Aorta (tissue), 5 donors: ENCODE results near the gene IQSEC1. TPM values are rescaled to one million over a fixed set of nuclear protein-coding genes. Genes with fewer than 3 reads are reported as not detected.

Experiments used
- ATAC-seq: fragments of 200-7000 bp; cut with Tn5 transposase; one replicate; pipeline ENCODE4 v1.9.1; 2022; ENCODE audit warnings: moderate library complexity; ENCODE audit not compliant: low FRiP score
- DNase-seq, 2 donors: peaks; one replicate each; pipeline ENCODE4 v3.0.0-alpha.2; 2020
- H3K27ac ChIP-seq, 2 donors: one replicate each; pipeline ENCODE4 v1.5.1; 2013; ENCODE audit warnings: low read length in 2 of 2, mild to moderate bottlenecking in 2 of 2, moderate library complexity in 2 of 2, control low read depth in 1 of 2, inconsistent platforms in 1 of 2, low read depth in 1 of 2
- H3K27me3 ChIP-seq, 2 donors: one replicate each; pipeline ENCODE4 v1.6.1; 2013; ENCODE audit warnings: control low read depth in 1 of 2, low read length in 1 of 2, mild to moderate bottlenecking in 1 of 2, moderate library complexity in 1 of 2; ENCODE audit not compliant: insufficient read depth in 2 of 2, control insufficient read depth in 1 of 2
- H3K36me3 ChIP-seq, 2 donors: one replicate each; pipeline ENCODE4 v1.6.1; 2013; ENCODE audit warnings: control low read depth in 1 of 2, low read length in 1 of 2, mild to moderate bottlenecking in 1 of 2; ENCODE audit not compliant: insufficient read depth in 2 of 2, control insufficient read depth in 1 of 2
- H3K4me1 ChIP-seq, 2 donors: one replicate each; pipeline ENCODE4 v1.6.1; 2013; ENCODE audit warnings: low read length in 2 of 2, control low read depth in 1 of 2, mild to moderate bottlenecking in 1 of 2, moderate library complexity in 1 of 2; ENCODE audit not compliant: insufficient read depth in 2 of 2, control insufficient read depth in 1 of 2
- H3K4me3 ChIP-seq, 2 donors: one replicate each; pipeline ENCODE4 v1.5.1; 2013; ENCODE audit warnings: low read length in 2 of 2, control low read depth in 1 of 2, mild to moderate bottlenecking in 1 of 2
- H3K9me3 ChIP-seq: one replicate; pipeline ENCODE4 v1.6.1; 2013; ENCODE audit warnings: mild to moderate bottlenecking, low read length; ENCODE audit not compliant: control insufficient read depth
- WGBS, 2 donors: extraction: QIAGEN DNeasy Blood & Tissue Kit; methylation state at CpG; one replicate each; pipeline ENCODE4 v1.1.7; 2013; 5-methylcytosine and 5-hydroxymethylcytosine counted together
- intact Hi-C, 2 donors: fragments of 100-400 bp; cut with DNase I; formaldehyde crosslinking; loops; one replicate each; pipeline versions ENCODE4 v1.14.2 to v1.15.0; 2022
- polyA plus RNA-seq, 2 donors: library from polyadenylated mRNA; stranded (reverse); fragments of 200-250 nt; gene quantifications; one replicate each; pipeline ENCODE4 v1.2.3, GENCODE V29; 2013
- total RNA-seq, 2 donors: library from RNA; stranded (reverse); fragmentation: NEBNext Ultra II Directional; extraction: Animal tissue kit (Norgen Biotek cat#: 25700); gene quantifications; one replicate each; pipeline ENCODE4 v1.2.1, GENCODE V29; 2021
- donor health status: healthy with polysubstance abuse.
- donor health status: Bipolar disorder and iron deficiency.
- donor health status: DM: no; HTN: no; CAD: no.
- donor health status: DM: no; HTN: no; CAD: no.
- donor health status: DM: yes; HTN: yes; CAD: no.

IQSEC1 gene
- total and polyA plus RNA-seq, 4 donors, result 12.6 to 84.7 (median 49.9) TPM

GRCh38 chr3:13069495-13069894 lies 3.7 kb downstream of the IQSEC1 start:
- Histone ChIP-seq H3K27me3 (no peaks in the 10 kb centered on the region), H3K36me3 (no peaks in the 10 kb centered on the region), H3K4me3 (no peak overlapping the region), H3K27ac (no peak overlapping the region), H3K9me3 (no peaks in the 10 kb centered on the region), H3K4me1 (no peaks in the 10 kb centered on the region)
- intact Hi-C loops, result no loop called here
- DNase-seq (no peak), ATAC-seq (no peak)
- 94 to 95% methylated on average over 4 of the region's 4 CpGs for WGBS, 2 donors

DNA sequence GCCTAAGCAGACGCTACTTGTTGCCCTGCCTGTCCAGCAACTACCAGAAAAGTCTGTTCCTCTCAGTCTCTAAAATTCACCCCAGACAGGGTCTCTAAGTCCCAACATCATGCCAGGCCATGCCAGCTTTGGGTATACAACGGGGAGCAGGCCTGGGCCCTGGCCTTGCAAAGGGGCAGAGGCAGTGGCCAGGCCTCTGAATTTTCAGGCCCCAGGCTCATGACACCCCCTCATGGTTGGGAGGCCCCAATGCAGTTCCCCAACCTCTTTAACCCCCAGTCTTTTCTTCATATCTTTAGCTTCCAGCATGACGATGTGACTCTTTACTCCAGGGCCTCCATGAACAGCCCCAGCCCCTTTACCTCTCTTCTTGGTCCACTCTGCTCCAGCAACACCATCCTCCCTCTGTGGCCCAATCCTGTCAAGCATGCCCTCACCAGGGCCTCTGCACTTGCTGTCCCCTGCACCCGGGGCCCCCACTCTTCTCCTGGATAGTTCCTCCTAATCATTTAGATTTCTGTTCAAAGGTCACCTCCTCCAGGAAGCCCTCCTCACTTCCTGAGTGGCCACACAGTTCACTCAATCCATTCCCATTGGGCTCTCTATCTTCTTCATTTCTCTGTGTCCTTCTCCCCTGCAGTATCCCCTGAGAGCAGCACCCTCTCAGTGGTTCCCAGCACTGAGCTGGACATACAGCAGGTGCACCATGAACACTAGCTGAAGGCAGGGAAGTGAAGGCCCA lies 4.8 kb downstream of the IQSEC1 start:
- H3K27me3 ChIP-seq, result no peaks in the 10 kb centered on the region
- ATAC-seq (no peak), DNase-seq (no peak)
- H3K4me3 ChIP-seq, result no peak overlapping the region
- intact Hi-C loops, result no loop called here
- 72 to 84% methylated on average over 4 of the region's 4 CpGs for WGBS, 2 donors
- H3K9me3 ChIP-seq, result no peaks in the 10 kb centered on the region
- no peaks in the 10 kb centered on the region for H3K36me3 ChIP-seq
- H3K27ac ChIP-seq, result no peak overlapping the region
- no peaks in the 10 kb centered on the region for H3K4me1 ChIP-seq

DNA sequence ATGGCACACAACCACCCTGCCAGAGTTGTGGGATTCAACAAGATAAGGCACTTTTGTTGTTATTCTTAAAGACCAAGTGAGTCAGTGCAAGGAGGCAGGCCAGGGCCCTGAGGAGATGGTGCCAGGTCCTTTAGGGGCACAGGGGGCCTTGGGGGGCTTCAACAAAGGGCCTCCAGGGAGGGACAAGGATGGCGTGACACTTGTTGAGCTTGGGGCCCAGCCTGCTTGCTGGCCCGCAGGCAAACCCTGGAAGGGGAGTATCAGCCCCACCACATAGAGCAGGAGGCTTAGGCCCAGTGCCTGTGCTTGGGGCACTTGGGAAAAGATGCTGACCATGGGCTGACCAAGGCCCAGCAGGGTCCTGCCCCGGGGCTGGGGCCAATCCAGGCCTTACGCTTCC lies 5.5 kb downstream of the IQSEC1 start:
- H3K36me3 ChIP-seq, result no peaks in the 10 kb centered on the region
- ATAC-seq (no peak), DNase-seq (no peak)
- no peak overlapping the region for H3K27ac ChIP-seq
- no peak overlapping the region for H3K4me3 ChIP-seq
- intact Hi-C loops, result no loop called here
- WGBS, 2 donors, result 85 to 92% methylated on average over 4 of the region's 4 CpGs
- no peaks in the 10 kb centered on the region for H3K4me1 ChIP-seq
- H3K9me3 ChIP-seq, result no peaks in the 10 kb centered on the region
- H3K27me3 ChIP-seq, result no peaks in the 10 kb centered on the region

GRCh38 chr3:13066834-13067233 lies 6.4 kb downstream of the IQSEC1 start:
- Histone ChIP-seq H3K4me3 (no peak overlapping the region), H3K27ac (no peak overlapping the region), H3K27me3 (no peaks in the 10 kb centered on the region), H3K9me3 (no peaks in the 10 kb centered on the region), H3K36me3 (no peaks in the 10 kb centered on the region), H3K4me1 (no peaks in the 10 kb centered on the region)
- DNase-seq (no peak), ATAC-seq (no peak)
- intact Hi-C loops, result no loop called here
- WGBS, 2 donors, result 92 to 97% methylated on average over 4 of the region's 4 CpGs

GRCh38 chr3:13066236-13066635 lies 7.0 kb downstream of the IQSEC1 start:
- Histone ChIP-seq H3K36me3 (no peaks in the 10 kb centered on the region), H3K4me3 (no peak overlapping the region), H3K9me3 (no peaks in the 10 kb centered on the region), H3K27me3 (no peaks in the 10 kb centered on the region), H3K27ac (no peak overlapping the region), H3K4me1 (no peaks in the 10 kb centered on the region)
- intact Hi-C loops, result no loop called here
- ATAC-seq (no peak), DNase-seq (no peak)
- WGBS, 2 donors, result 94 to 97% methylated on average over 11 of the region's 11 CpGs

DNA sequence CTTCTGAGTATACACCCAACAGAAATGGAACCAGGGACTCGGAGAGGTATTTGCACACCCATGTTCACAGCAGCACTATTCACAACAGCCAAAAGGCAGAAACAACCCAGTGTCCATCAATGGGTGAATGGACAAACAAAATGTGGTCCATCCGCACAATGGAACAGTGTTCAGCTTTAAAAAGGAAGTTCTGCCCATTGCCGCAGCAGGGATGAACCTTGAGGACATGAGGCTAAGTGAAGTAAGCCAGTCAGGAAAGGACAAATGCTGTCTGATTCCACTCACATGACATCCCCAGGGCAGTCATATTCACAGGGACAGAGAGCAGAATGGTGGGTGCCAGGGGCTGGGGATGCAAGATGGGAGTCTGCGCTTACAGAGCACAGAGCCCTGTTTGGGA lies 7.5 kb downstream of the IQSEC1 start:
- Histone ChIP-seq H3K36me3 (no peaks in the 10 kb centered on the region), H3K4me3 (no peak overlapping the region), H3K4me1 (no peaks in the 10 kb centered on the region), H3K9me3 (no peaks in the 10 kb centered on the region), H3K27ac (no peak overlapping the region), H3K27me3 (no peaks in the 10 kb centered on the region)
- DNase-seq, result no peak
- WGBS, 2 donors, result 84 to 87% methylated on average over 4 of the region's 4 CpGs
- no peak for ATAC-seq
- intact Hi-C loops, result no loop called here

DNA sequence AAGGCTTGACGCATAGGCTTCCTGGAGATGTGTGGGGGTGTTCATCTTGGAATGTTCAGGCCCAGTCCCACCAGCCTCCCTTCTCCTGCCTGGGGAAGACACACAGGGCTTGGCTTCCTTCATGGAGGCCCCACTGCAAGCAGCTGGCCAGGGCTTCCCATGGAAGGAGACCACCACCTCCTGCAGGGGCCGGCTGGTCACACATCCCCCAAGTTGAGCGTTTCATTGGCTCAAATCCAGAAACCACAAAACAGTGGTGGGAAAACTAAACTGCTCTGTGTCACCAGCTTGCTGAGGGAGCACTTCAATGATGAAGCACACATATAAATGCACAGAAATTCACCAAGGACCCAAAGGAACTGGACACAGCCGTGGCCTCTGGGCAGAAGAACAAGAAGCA lies 8.3 kb downstream of the IQSEC1 start:
- no peaks in the 10 kb centered on the region for H3K27me3 ChIP-seq
- no peak overlapping the region for H3K27ac ChIP-seq
- H3K4me3 ChIP-seq, result no peak overlapping the region
- no peaks in the 10 kb centered on the region for H3K9me3 ChIP-seq
- H3K4me1 ChIP-seq, result no peaks in the 10 kb centered on the region
- intact Hi-C loops, result no loop called here
- no peaks in the 10 kb centered on the region for H3K36me3 ChIP-seq
- DNase-seq, result no peak
- no peak for ATAC-seq
- 63 to 71% methylated on average over 4 of the region's 4 CpGs for WGBS, 2 donors

GRCh38 chr3:13064159-13064868 lies 8.9 kb downstream of the IQSEC1 start:
- DNase-seq, result no peak
- H3K27me3 ChIP-seq, result no peaks in the 10 kb centered on the region
- no peak overlapping the region for H3K4me3 ChIP-seq
- no peaks in the 10 kb centered on the region for H3K36me3 ChIP-seq
- H3K9me3 ChIP-seq, result no peaks in the 10 kb centered on the region
- intact Hi-C loops, result no loop called here
- H3K4me1 ChIP-seq, result no peaks in the 10 kb centered on the region
- WGBS, 2 donors, result 87 to 89% methylated on average over 12 of the region's 12 CpGs
- no peak overlapping the region for H3K27ac ChIP-seq
- no peak for ATAC-seq

- intact Hi-C loops, result no loop called here
- no peaks in the 10 kb centered on the region for H3K36me3 ChIP-seq
- H3K27ac ChIP-seq, result no peak overlapping the region
- H3K27me3 ChIP-seq, result no peaks in the 10 kb centered on the region
- no peaks in the 10 kb centered on the region for H3K9me3 ChIP-seq
- no peak overlapping the region for H3K4me3 ChIP-seq
- ATAC-seq, result no peak
- WGBS, 2 donors, result 66 to 72% methylated on average over 3 of the region's 3 CpGs
- no peak for DNase-seq
- no peaks in the 10 kb centered on the region for H3K4me1 ChIP-seq
These were observed 10.0 kb downstream of the IQSEC1 start for GRCh38 chr3:13063225-13063624.
